Smooth muscle cell (in vitro differentiated cells): ENCODE data around the gene SNTG2. TPM values are rescaled to one million over a fixed set of nuclear protein-coding genes. Genes with fewer than 3 reads are reported as not detected.

Experiments used
- DNase-seq: peaks from one replicate; lab custom pipeline; 2025; ENCODE audit not compliant: unreplicated experiment; lab: John Stamatoyannopoulos, UW
- H2AFZ ChIP-seq: fragments of 200-600 bp; sonication (generic); 2 replicates; pipeline ENCODE4 v1.6.0; 2016; ENCODE audit warnings: antibody characterized with exemption, low read depth, mild to moderate bottlenecking
- H3F3A ChIP-seq: fragments of 200-600 bp; sonication (generic); 2 replicates; pipeline ENCODE4 v1.6.0; 2017; ENCODE audit warnings: antibody characterized with exemption, low read depth
- H3K27ac ChIP-seq: fragments of 200-600 bp; sonication (generic); 2 replicates; pipeline ENCODE4 v1.5.1; 2016; ENCODE audit warnings: low read depth, mild to moderate bottlenecking
- H3K27me3 ChIP-seq: fragments of 200-600 bp; sonication (generic); 2 replicates; pipeline ENCODE4 v1.6.1; 2016; ENCODE audit warnings: low read depth, mild to moderate bottlenecking
- H3K36me3 ChIP-seq: fragments of 200-600 bp; sonication (generic); 2 replicates; pipeline ENCODE4 v1.5.1; 2016; ENCODE audit warnings: low read depth
- H3K4me1 ChIP-seq: fragments of 200-600 bp; sonication (generic); 2 replicates; pipeline ENCODE4 v1.5.1; 2016; ENCODE audit warnings: low read depth
- H3K4me2 ChIP-seq: fragments of 200-600 bp; sonication (generic); 2 replicates; pipeline ENCODE4 v1.6.0; 2016; ENCODE audit warnings: mild to moderate bottlenecking
- H3K4me3 ChIP-seq: fragments of 200-600 bp; sonication (generic); 2 replicates; pipeline ENCODE4 v1.5.1; 2016; ENCODE audit warnings: mild to moderate bottlenecking
- H3K79me2 ChIP-seq: fragments of 200-600 bp; sonication (generic); 2 replicates; pipeline ENCODE4 v1.6.0; 2016; ENCODE audit warnings: low read depth, mild to moderate bottlenecking
- H3K9ac ChIP-seq: fragments of 200-600 bp; sonication (generic); 2 replicates; pipeline ENCODE4 v1.6.0; 2016; ENCODE audit warnings: low read depth
- H3K9me3 ChIP-seq: fragments of 200-600 bp; sonication (generic); replicated peaks from 2 replicates; pipeline ENCODE4 v1.5.1; 2016; ENCODE audit warnings: low read depth
- H4K20me1 ChIP-seq: fragments of 200-600 bp; sonication (generic); 2 replicates; pipeline ENCODE4 v1.6.0; 2016; ENCODE audit warnings: low read depth
- CTCF ChIP-seq: fragments of 200-600 bp; sonication (generic); IDR thresholded peaks from 2 replicates; pipeline ENCODE4 v1.5.1; 2017; ENCODE audit warnings: borderline replicate concordance, mild to moderate bottlenecking, antibody characterized with exemption; ENCODE audit not compliant: insufficient read depth, poor library complexity, severe bottlenecking
- WGBS: methylation state at CpG from one replicate; pipeline ENCODE4 v1.1.7; 2016; ENCODE audit warnings: low lambda C conversion rate; 5-methylcytosine and 5-hydroxymethylcytosine counted together
- polyA plus RNA-seq: library from polyadenylated mRNA; unstranded; fragments of >200 nt; fragmentation: Nextera tagmentation; extraction: Ambion mirVana; gene quantifications from 2 replicates; pipeline ENCODE4 v1.2.1, GENCODE V29; 2016
- total RNA-seq: library from RNA; depleted of rRNA; stranded (reverse); fragments of >200 nt; gene quantifications from 2 replicates; pipeline ENCODE4 v1.2.3, GENCODE V29; 2014

Gene SNTG2
- total and polyA plus RNA-seq, 2 experiments from 2014 or later: 0.56 TPM; not detected in 1

DNA sequence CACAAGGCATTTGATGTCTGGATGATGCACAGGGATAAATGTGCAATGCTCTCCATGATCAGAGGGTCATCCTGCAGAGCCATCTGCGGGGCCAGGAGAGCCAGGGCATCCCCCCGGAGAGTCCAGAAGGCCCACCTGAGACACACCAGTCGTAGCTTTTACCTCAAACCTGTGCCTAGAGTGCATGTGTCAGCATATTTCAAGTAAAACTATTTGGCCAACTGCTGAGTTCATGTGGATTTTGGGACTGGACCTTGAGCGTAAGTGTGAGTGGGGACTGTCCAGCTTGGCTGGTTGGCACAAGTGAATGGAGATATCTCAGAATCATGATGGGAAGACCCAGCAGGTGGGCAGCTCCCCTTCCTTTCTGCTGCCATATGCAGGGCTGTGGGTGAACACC is 314.8 kb downstream of the SNTG2 start:
- WGBS: 90% methylated on average over 4 of the region's 4 CpGs
- no peak for TF ChIP-seq CTCF

GRCh38 chr2:1266351-1266750 is 315.7 kb downstream of the SNTG2 start:
- no peaks in the 10 kb centered on the region for H3K79me2 ChIP-seq
- H3K9me3 ChIP-seq: no peaks in the 10 kb centered on the region
- no peaks in the 10 kb centered on the region for H4K20me1 ChIP-seq
- no peak overlapping the region for H2AFZ ChIP-seq
- H3K4me3 ChIP-seq: no peak overlapping the region
- DNase-seq: no peak
- no peaks in the 10 kb centered on the region for H3F3A ChIP-seq
- H3K36me3 ChIP-seq: no peaks in the 10 kb centered on the region
- no peaks in the 10 kb centered on the region for H3K4me1 ChIP-seq
- H3K27ac ChIP-seq: no peak overlapping the region
- H3K4me2 ChIP-seq: no peak overlapping the region
- H3K9ac ChIP-seq: no peak overlapping the region
- 89% methylated on average over 12 of the region's 12 CpGs for WGBS
- TF ChIP-seq CTCF: no peak
- peaks cover 4% of the 10 kb centered on the region for H3K27me3 ChIP-seq

More for the DNA sequence above, 314.8 kb downstream of the SNTG2 start:
- no peak for DNase-seq
- no peak overlapping the region for H3K9ac ChIP-seq
- no peak overlapping the region for H3K4me3 ChIP-seq
- H3K4me1 ChIP-seq: no peaks in the 10 kb centered on the region
- H3F3A ChIP-seq: no peaks in the 10 kb centered on the region
- H2AFZ ChIP-seq: no peak overlapping the region
- no peaks in the 10 kb centered on the region for H3K36me3 ChIP-seq
- no peaks in the 10 kb centered on the region for H3K9me3 ChIP-seq
- no peak overlapping the region for H3K4me2 ChIP-seq
- H3K79me2 ChIP-seq: no peaks in the 10 kb centered on the region
- peaks cover 4% of the 10 kb centered on the region for H3K27me3 ChIP-seq
- no peak overlapping the region for H3K27ac ChIP-seq
- no peaks in the 10 kb centered on the region for H4K20me1 ChIP-seq

DNA sequence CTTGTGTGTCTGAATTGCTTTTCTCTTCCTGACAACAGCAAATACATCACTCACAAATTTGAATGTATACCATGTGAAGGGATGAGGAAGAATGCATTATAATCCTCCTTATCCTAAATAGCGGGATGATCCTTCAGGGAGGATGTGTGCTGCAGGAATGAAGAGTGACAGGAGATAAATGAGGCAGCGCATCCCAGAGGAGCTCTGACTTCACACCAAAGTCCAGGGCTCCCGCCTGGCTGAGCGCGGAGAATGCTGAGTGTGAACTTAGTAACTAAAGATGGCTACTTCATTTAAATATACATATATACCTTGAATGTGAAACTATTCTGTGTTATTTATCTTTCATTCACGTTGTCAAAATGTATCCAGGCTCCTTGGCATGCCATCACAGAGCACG is 317.4 kb downstream of the SNTG2 start:
- Histone ChIP-seq H3K9me3 (no peaks in the 10 kb centered on the region), H3K9ac (no peak overlapping the region), H3K4me1 (no peaks in the 10 kb centered on the region), H3K79me2 (no peaks in the 10 kb centered on the region), H3K27ac (no peak overlapping the region), H3K27me3 (peaks cover 4% of the 10 kb centered on the region), H3K36me3 (no peaks in the 10 kb centered on the region), H3F3A (no peaks in the 10 kb centered on the region), H4K20me1 (no peaks in the 10 kb centered on the region), H3K4me3 (no peak overlapping the region), H2AFZ (no peak overlapping the region), H3K4me2 (no peak overlapping the region)
- no peak for TF ChIP-seq CTCF
- DNase-seq: no peak
- 85% methylated on average over 7 of the region's 7 CpGs for WGBS

DNA sequence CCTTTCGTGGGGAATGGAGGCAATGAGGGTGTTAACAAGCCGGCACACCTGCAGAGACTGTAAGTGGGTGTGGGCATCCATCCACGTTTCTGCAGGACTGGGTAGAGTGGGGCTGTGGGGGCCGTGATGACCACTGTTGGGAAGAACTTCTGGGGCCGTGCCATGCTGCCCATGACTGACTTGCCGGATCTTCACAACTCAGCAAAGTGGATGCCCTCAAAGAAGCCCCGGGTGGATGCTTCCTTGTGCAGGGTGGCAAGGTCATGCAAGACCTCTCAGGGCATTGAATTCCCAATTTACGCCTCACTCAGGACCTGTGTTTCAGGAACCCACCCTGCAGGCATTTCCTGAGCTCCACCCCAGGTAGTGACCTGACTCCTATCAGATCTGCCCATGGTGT is 319.2 kb downstream of the SNTG2 start:
- no peaks in the 10 kb centered on the region for H3K9me3 ChIP-seq
- H3F3A ChIP-seq: no peaks in the 10 kb centered on the region
- WGBS: 81% methylated on average over 8 of the region's 8 CpGs
- H3K36me3 ChIP-seq: no peaks in the 10 kb centered on the region
- H4K20me1 ChIP-seq: no peaks in the 10 kb centered on the region
- no peaks in the 10 kb centered on the region for H3K4me1 ChIP-seq
- H2AFZ ChIP-seq: no peak overlapping the region
- DNase-seq: no peak
- no peak overlapping the region for H3K27ac ChIP-seq
- H3K4me3 ChIP-seq: no peak overlapping the region
- H3K27me3 ChIP-seq: peaks cover 4% of the 10 kb centered on the region
- H3K79me2 ChIP-seq: no peaks in the 10 kb centered on the region
- H3K9ac ChIP-seq: no peak overlapping the region
- no peak for TF ChIP-seq CTCF
- no peak overlapping the region for H3K4me2 ChIP-seq
